ENCODE data around the gene SYCE3.
"Not testable (repeated sequence)": the region's sequence is repeated elsewhere in the genome, so short reads cannot be mapped to it uniquely, and the experiment has no call there.

SYCE3 gene

DNA sequence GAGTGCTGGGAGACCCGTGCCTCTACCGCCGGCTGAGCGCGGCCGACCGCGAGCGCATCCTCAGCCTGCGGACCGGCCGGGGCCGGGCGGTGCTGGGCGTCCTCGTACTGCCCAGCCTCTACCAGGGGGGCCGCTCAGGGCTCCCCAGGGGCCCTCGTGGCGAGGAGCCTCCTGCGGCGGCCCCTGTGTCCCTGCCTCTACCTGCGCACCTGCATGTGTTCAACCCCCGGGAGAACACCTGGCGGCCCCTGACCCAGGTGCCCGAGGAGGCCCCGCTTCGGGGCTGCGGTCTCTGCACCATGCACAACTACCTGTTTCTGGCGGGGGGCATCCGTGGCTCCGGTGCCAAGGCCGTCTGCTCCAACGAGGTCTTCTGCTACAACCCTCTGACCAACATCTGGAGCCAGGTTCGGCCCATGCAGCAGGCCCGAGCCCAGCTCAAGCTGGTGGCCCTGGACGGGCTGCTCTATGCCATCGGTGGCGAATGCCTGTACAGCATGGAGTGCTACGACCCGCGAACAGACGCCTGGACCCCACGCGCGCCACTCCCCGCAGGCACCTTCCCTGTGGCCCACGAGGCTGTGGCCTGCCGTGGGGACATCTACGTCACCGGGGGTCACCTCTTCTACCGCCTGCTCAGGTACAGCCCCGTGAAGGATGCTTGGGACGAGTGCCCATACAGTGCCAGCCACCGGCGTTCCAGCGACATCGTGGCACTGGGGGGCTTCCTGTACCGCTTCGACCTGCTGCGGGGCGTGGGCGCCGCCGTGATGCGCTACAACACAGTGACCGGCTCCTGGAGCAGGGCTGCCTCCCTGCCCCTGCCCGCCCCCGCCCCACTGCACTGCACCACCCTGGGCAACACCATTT is 13.6 kb downstream of the SYCE3 start:
- no peak for DNase-seq (ENCODE audit: low spot score)

DNA sequence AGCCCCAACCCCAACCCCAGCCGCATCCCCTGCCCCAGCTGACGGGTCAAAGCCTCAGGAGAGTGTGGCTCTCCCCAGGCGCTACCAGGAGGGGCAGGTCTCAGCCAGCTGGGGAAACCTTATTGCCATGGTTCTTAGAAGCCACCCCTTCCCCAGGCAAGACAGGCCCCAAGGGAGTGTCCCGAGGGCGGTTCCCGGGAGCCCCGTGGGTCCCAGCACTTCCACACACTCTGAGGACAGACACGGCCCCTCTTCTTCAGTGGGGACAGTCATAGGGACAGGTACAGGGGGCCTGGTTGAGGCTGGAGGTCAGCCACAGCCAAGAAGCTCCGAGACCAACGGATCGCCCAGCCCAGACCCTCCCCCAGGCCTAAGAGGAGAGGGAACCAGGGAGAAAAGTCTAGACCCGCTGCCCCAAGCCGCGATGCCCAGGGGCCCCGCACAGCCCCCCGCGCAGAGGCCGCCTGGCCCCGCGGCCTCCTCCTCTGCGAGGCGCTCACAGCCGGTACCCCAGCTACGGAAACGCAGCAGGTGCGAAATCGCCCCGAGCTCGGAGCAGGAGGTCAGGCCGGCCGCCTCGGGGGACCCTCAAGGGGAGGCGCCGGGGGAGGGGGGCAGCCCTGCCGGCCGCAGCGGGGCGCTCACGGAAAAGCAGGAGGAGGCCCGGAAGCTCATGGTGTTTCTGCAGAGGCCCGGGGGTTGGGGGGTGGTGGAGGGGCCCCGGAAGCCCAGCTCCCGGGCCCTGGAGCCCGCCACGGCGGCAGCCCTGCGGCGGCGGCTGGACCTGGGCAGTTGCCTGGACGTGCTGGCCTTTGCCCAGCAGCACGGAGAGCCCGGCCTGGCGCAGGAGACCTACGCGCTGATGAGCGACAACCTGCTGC is 14.4 kb downstream of the SYCE3 start:
- DNase-seq (ENCODE audit: low spot score): no peak

DNA sequence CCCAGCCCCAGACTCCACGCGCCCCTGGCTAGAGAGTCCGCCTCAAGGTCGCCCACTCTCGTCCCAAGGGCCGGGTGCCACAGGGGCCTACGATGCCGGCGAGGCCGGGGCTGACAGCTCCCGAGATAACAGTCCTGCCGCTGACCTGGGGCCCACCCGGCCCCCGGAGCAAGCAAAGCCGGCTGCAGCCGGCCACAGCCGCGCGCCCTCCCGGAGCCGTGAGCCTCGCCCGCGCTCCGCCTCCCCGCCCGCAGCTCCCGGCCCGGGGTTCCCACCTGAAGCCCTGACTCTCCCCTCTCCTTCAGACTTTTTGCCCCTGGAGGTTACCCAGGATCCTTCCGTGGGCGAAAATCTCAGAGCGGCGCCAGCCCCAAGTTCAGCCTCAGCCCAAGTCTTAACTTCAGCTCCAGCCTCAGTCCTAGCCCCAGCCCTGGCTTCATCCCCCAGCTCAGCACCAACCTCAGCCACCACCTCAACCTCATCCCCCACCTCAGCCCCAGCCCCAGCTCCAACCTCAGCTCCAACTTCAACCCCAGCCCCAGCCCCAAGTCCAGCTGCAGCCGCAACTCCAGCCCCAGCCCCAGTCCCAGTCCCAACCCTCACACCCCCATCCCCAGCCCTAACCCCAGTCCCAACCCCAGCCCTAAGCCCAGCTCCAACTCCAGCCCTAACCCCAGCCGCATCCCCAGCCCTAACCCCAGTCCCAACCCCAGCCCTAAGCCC is 15.3 kb downstream of the SYCE3 start:
- no peak for DNase-seq (ENCODE audit: low spot score)

DNA sequence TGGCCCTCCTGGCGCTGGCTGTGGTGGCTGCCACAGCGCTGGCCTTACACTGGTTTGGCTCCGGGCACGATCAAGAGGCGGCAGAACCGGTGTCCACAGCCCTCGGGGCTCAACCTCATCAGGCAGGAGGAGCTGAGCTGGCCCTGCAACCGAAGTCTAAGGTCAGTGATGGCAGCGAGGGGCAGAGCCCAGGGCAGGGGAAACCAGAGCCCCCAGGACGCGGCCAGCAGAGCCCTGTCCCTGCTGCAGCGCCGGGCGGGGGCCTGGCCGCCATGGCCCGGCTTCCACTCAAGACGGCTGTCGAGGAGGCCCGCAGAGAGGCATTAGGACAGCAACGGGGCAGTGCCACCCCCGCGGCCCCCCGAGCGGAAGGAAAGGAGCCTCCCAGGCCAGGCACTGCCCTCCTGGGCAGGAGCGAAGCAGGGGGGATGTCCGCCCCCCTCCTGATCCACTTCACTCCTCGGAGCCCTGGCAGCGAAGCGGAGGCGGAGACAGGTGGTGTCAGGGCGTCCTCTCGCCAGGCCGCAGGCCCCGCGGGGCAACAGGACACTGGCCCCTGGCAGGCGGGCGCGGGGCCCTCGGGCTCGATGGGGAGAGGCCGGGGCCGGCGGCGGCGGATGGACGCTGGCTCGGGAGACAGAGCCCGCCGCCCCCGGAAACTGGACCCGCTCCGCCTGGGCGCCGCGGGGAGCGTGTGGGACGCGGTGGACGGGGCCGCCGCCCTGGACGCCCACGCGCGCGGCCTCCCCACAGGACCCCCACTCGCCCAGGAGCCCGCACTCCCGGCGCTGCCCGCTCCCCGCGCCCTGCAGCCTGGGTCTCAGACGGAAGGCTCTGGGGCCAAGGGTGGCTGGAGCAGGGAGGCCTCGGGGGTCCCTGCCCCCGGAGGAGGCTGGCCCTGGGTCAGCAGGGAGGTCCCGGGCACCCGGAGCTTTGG is 16.1 kb downstream of the SYCE3 start:
- no peak for DNase-seq (ENCODE audit: low spot score)

DNA sequence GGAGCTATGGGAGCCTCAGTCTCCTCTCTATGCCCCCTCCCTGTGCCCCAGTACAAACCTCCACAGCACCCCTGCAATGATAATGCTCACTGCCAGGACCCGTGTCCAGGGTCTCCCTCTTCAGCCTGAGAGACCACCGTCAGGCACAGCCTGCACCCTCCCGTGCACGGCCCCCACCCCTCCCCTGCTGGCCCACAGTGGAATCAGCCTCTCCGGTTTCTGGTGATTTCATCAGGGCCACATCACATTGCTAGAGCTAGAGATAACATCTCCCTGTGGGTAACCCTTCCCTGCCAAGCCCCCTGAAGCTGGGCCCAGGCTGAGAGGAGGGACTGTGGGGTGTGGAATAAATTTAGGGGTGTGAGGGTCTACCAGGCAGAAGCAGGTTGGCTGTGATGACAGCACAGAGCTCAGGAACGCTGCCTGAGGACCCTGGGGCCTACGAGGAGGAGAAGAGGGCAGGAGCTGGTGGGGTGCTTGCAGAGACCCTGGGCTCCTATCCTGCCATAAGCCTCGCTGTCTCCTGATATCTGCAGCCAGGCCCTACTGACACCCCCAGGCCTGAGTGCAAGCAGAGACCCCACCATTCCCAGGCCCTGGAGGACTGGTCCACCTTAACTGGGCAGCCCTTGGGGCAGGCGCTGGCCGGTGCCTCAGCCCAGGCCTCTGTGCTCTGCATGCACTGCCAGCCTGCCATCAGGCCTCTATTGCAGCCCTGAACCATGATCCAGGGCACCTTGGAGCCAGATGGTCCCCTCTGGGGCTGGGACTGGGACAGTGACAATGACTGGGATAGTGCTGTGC is 17.0 kb downstream of the SYCE3 start, which contains the start of gene KLHDC7B:
Gene KLHDC7B (plus strand): TSS at position 378 of the 804 bp plus-strand sequence. CDS start 345 bp downstream, at position 723.
- no peak for DNase-seq (ENCODE audit: low spot score)

DNA sequence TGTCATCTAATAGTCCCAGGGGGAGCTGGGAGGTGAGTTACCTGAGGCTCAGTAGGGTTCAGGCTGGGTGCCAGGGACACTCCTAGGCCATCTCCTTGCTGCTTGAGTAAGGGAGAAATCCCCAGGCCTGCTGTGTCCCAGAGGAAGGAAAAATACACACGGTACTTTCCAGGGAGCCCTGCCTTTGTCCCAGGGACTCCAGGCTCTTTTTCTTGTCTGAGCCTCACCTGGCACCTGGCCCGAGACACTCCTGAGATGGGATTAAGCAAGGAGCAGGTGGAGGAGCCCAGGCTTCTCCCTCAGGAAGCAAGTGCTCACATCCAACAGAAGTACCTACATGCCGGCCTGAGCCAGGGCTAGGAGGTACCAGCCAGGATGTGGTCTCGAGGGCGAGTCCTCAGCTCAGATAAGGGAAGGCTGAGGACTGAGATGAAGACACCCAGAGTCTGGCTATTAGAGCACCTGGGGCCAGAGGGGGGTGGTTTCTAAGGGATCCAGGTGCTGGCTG is 17.9 kb downstream of the SYCE3 start:
- no peak for DNase-seq (ENCODE audit: low spot score)

DNA sequence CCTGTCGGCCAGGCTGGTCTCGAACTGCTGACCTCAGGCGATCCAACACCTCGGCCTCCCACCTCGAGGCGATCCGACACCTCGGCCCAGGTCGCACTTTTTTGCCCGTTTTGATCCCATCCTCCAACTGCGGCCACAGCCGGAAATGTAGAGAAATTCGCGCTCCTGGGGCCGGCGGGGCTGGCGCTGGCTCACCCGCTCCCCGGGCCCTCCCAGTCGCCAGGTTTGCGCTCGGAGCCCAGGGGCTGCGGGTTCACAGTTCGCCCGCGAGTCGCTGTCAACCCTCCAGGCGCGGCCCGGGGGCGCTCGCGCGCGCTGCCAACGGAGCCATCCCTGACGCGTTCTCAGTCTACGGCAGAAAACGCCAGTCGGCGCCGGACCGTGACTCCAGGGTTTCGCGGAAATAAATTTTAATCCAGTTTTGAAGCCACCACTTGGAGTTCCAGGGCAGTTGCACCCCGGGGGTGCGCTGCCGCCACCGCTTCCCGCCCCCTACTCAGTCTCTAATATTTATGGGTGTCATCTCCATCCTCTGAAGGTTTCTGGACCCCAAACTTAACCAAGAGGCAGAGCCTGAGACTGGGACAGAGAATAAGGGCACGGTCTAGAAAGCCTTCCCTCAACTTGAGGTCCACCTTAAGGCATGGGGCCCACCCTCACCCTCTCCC is 18.5 kb downstream of the SYCE3 start:
- no peak for DNase-seq (ENCODE audit: low spot score)

DNA sequence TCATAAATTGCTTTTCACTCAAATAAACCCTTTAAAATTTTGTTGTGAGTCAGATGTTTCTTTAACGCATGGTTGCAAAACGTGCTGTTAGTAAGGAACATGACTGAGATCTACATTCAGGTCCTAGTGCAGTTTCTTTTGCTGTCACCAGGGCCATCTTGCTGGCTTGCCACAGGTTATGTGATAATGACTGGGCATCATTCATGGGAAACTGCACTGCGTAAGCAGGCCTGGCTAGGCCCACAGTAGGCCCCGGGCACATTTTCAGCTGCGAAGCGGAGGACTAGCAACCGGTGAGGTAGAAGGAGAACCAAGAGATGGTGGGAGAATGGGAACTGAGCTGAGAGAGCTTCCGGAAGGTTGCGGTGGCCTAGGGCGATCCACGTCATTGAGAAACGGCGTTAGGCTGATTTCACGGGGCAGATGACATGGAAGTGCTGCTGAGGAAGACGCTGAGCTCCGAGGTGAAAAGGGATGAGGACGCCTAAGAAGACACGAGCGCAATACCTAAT is 20.2 kb downstream of the SYCE3 start:
- no peak for DNase-seq (ENCODE audit: low spot score)

DNA sequence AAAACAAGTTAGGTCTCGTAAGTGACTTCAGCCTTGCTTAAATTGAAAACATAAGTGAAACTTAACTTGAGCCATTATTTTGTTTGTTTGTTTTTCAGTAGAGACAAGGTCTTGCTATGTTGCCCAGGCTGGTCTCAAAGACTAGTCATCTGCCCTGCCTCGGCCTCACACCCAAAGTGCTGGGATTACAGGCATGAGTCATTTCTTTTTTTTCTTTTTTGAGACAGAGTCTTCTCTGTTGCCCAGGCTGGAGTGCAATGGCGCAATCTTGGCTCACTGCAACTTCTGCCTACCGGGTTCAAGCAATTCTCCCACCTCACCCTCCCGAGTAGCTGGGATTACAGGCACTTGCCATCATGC is 21.1 kb downstream of the SYCE3 start:
- DNase-seq (ENCODE audit: low spot score): not testable (repeated sequence)

DNA sequence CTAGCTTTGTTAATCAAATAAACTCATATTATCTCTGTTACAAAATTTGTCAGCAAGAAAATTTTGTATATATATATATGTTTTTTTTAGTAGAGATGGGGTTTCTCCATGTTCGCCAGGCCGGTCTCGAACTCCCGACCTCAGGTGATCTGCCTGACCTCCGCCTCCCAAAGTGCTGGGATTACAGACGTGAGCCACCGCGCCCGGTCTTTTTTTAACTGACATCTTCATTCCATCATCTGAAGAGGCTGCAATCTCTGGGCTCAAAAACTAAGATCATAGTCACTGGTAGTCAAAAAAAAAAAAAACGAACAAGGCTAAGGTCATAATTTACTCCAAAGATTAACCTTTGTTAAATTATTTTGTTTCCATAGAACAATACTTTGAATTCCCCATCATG is 22.3 kb downstream of the SYCE3 start:
- DNase-seq (ENCODE audit: low spot score): no peak

DNA sequence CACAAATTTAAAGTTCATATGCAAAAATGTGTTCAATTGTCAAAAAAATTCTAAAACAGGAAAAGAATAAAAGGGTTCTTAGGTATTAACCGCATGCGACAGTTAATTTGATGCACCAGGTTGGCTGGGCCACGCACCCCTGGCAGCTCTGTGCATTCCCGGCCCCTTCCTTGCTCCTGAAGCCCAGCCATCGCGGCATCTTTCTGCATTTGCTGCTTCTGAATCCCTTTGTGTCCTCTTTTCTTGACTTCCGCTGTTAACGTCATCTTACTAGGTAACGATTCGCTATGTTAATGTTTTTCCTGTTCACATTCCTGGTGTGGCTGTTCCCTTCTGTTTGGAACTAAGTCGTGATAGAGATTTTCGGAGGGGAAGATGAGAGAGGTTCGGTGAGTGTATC is 25.0 kb downstream of the SYCE3 start:
- DNase-seq (ENCODE audit: low spot score): no peak

DNA sequence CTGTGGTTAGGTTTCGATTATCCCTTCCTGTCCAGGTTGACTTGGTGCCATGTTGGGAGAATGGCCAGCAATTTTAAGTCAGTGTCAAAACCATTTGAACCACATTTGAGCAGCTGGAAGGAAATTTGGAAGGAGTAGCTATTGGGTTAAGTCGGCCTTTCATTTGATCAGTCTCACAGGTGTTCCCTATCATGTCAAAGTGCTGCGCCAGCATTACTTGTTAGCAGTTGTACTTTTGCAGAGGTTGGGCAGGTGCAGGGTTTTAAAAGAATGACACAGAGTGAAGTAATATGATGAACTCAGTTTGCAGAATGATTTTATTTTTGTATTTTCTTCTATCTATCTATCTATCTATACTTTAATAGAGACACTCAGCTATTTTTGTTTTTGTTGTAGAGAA is 26.5 kb downstream of the SYCE3 start:
- DNase-seq (ENCODE audit: low spot score): no peak

DNA sequence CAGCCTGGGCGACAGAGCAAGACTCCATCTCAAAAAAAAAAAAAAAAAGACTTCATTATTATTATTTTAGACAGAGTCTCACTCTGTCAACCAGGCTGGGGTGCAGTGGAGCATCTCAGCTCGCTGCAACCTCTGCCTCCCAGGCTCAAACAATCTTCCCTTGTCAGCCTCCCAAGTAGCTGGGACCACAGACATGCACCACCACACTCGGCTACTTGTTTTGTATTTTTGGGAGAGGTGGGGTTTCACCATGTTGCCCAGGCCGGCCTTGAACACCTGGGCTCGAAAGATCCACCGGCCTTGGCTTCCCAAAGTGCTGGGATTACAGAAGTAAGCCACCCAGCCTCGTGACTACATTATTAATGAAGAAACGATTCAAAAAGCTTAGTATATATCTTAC is 27.6 kb downstream of the SYCE3 start:
- no peak for DNase-seq (ENCODE audit: low spot score)

DNA sequence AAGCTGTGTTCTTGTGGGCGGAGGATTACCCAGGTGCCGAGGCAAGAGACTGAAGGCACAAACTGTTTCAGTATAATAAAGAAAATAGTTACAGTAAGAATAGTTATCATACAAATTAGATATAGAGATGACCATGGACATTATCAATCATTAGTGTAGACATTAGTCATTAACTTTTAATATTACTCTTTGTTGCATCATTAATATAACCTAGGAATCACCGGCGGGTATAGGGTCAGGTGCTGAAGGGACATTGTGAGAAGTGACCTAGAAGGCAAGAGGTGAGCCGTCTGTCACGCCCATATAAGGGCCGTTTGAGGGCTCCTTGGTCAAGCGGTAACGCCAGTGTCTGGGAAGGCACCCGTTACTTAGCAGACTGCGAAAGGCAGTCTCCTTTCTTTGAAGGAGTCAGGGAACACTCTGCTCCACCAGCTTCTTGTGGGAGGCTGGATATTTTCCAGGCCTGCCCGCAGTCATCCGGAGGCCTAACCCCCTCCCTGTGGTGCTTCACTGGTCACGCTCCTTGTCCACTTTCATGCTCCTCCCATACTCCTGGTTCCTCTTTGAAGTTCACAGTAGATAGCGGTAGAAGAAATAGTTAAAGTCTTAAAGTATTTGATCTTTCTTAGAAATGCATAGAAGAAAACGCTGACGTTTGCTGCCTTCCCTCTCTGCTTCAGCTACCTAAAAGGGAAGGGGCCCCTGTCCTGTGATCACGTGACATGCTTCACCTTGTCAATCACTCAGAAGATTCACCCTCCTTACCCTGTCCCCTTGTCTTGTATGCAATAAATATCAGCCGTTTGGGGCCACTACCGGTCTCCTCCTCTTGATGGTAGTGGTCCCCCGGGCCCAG is 28.6 kb downstream of the SYCE3 start:
- not testable (repeated sequence) for DNase-seq (ENCODE audit: low spot score)

DNA sequence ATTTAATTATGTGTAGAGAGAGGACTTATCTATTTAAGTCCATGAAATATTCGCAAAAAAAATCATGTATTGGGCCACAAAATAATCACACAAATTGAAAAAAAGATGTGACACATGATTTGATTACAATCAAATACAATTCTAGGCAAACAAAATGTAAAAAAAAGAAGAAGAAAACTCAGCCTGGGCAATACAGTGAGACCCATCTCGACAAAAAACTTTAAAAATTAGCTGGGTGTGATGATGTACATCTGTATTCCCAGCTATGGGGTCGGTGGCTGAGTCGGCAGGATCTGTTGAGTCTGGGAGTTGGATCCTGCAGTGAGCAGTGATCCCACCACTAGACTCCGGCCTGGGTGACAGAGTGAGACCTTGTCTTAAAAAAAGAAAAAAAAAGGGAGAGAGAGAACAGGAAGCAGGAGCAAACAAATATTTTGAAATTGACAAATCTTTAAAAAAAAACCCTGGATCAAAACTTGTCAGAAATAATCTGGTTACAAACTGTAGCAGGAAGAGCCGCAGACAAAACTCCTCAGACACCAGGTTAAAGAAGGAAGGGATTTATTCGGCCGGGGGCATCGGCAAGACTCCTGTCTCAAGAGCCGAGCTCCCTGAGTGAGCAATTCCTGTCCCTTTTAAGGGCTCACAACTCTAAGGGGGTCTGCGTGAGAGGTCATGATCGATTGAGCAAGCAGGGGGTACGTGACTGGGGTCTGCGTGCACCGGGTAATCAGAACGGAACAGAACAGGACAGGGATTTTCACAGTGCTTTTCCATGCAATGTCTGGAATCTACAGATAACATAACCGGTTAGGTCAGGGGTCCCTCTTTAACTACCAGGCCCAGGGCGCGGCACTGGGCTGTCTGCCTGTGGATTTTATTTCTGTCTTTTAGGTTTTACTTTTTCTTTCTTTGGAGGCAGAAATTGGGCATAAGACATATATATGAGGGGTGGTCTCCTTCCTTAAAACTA is 29.6 kb downstream of the SYCE3 start:
- DNase-seq (ENCODE audit: low spot score): no peak

DNA sequence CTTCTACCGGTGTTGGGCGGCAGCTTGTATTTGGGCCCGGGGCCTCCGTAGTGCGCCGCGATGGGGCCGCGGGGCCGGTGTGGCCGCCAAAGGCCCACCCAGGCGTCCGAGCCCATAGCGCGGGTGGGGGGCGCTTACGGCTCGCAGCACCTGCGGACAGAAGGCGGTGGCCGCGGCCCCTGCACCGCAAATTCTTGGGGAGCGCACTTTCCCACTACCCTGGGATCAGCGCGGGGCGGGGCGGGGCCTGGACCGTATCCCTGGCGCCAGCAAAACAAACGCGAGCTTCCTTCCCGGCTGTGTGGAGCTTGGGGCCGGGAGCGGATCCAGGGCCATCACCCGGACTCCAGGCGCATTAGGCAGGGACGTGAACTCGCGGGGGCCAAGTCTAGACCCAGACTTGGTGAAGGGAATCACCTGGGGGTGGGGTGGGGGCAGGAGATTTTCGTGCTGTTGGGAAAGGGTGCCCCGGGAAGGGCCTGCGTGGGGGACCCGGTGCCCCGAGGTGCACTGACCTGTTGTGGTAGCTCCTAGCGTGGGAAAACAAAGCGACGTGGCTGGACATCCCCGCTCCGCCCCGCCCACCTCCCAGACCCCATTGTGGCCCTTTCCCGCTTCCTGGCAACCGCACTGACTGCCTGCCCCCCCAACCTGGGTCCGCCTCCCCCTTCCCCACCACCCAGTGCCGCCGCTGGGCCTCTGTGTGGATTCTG is 30.6 kb downstream of the SYCE3 start:
- no peak for DNase-seq (ENCODE audit: low spot score)

DNA sequence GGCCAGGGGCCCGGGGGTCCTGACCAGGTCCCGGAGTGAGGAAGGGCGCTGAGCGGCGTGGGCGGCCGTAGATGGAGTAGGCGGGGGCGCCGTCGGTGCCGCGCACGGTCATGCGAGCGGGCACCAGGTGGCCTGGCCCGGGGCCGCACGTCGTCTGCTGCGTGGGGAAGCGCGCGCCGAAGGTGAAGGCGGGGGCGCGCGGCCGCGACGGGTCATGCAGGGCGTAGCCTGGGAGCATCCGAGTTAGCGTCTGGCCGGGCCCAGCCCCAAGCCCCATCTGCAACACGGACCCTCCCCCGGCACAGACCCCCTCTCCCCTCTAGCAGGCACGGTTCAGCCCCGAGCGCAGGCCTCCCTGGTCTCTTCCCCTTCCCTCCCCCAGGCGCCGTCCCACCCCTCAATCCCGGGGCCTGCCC is 31.2 kb downstream of the SYCE3 start:
- no peak for DNase-seq (ENCODE audit: low spot score)

Data from pons (tissue), 1 donor.